Bronchial epithelial cell (primary cell): Measurements from ENCODE around the gene PCNP. TPM values are rescaled to one million over a fixed set of nuclear protein-coding genes. Genes with fewer than 3 reads are reported as not detected.

ENCODE experiments used
- DNase-seq: peaks from one replicate; pipeline ENCODE4 v3.0.0-alpha.2; 2010; ENCODE audit warnings: low read depth
- FAIRE-seq: peaks from 2 replicates; lab custom pipeline; 2011; peaks lifted over from hg19 to GRCh38; lab: Jason Lieb, UNC
- H3K27me3 ChIP-seq: 2 replicates; pipeline ENCODE4 v1.5.1; 2011; ENCODE audit warnings: low read length; ENCODE audit not compliant: control insufficient read depth, insufficient read depth
- H3K36me3 ChIP-seq: 2 replicates; pipeline ENCODE4 v1.5.1; 2011; ENCODE audit warnings: low read length; ENCODE audit not compliant: control insufficient read depth, insufficient read depth
- H3K4me3 ChIP-seq: 2 replicates; pipeline ENCODE4 v1.5.1; 2011; ENCODE audit warnings: mild to moderate bottlenecking, low read depth, low read length, control low read depth
- CTCF ChIP-seq: IDR thresholded peaks from 2 replicates; pipeline ENCODE4 v1.5.1; 2011; ENCODE audit warnings: mild to moderate bottlenecking, moderate library complexity, low read length, control low read depth, inconsistent platforms; ENCODE audit not compliant: insufficient read depth, severe bottlenecking
- total RNA-seq: library from RNA; depleted of rRNA; stranded (reverse); fragments of >200 nt; gene quantifications from 2 replicates; pipeline ENCODE4 v1.2.1, GENCODE V29; 2014

Gene PCNP
- total RNA-seq, 1 donor from 2014 or later, result 167 TPM

DNA sequence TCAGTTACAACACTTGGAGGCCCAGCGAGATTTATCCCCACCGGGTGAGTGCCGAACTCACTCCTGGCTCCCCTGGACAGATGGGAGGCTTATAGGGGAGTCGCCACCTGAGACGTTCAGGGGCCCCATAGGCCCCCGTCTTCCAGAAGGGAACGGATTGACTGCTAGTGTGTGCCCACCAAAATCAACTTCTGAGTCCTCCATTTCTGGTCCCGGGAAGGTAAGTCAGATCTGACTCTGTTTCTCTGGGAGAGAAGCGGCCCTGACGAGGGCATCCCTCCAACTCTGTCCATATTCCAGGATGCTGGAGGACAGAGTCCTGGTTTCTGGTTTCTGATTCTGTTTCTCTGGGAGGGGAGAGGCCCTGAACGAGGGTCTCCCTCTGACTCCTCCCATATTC lies 58.6 kb downstream of the PCNP start:
- DNase-seq, result no peak
- no peak for TF ChIP-seq CTCF
- Histone ChIP-seq H3K36me3 (no peaks in the 10 kb centered on the region), H3K27me3 (no peaks in the 10 kb centered on the region), H3K4me3 (no peak overlapping the region)
- FAIRE-seq, result no peak

DNA sequence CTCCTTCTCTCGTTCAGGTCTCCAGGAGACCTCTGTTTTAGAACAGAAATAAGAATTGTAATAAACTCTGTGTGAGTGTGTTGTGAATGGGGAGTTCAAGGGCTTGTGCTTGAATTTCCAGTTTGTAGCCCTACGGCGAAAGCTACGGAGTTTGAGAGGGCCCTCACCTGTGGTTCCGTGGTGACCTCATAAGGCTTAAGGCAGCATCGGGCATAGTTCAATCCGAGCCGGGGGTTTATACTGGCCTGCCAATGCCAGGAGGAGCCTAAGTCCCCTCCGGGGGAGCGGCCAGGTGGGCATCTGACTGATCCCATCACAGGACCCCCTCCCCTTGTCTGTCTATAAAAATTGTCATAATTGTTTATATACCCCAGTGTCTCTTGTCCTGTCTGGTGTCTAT lies 59.2 kb downstream of the PCNP start:
- Histone ChIP-seq H3K36me3 (no peaks in the 10 kb centered on the region), H3K27me3 (no peaks in the 10 kb centered on the region), H3K4me3 (no peak overlapping the region)
- no peak for FAIRE-seq
- TF ChIP-seq CTCF, result no peak
- DNase-seq, result no peak

DNA sequence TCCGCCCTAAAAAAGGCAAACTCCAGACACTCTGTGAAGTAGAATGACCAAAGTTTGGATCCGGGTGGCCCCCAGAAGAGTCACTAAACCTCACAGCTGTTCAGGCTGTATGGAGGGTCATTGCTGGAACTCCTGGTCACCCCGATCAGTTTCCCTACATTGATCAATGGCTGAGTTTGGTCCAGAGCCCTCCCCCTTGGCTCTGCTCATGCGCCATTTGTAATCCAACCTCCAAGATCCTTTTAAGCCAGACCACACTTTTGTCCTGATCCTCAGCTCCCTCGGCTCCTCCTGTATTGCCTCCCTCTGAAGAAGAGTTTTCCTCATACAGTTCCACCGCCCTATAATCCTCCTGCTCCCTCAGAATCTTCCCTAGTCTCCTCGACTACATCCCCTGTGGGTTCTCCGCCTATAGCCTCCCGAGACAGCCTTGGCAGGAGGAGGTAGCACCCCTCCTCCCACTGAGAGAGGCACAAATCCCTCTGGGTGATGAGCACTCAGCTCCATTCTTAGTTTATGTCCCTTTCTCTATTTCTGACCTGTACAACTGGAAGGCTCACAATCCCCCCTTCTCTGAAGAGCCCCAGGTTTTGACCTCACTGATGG lies 60.7 kb downstream of the PCNP start:
- no peak for DNase-seq
- no peak for FAIRE-seq
- Histone ChIP-seq H3K4me3 (no peak overlapping the region), H3K36me3 (no peaks in the 10 kb centered on the region), H3K27me3 (no peaks in the 10 kb centered on the region)
- no peak for TF ChIP-seq CTCF

GRCh38 chr3:101635345-101635744 lies 61.4 kb downstream of the PCNP start:
- Histone ChIP-seq H3K4me3 (no peak overlapping the region), H3K36me3 (no peaks in the 10 kb centered on the region), H3K27me3 (no peaks in the 10 kb centered on the region)
- no peak for FAIRE-seq
- DNase-seq, result no peak
- TF ChIP-seq CTCF, result no peak

DNA sequence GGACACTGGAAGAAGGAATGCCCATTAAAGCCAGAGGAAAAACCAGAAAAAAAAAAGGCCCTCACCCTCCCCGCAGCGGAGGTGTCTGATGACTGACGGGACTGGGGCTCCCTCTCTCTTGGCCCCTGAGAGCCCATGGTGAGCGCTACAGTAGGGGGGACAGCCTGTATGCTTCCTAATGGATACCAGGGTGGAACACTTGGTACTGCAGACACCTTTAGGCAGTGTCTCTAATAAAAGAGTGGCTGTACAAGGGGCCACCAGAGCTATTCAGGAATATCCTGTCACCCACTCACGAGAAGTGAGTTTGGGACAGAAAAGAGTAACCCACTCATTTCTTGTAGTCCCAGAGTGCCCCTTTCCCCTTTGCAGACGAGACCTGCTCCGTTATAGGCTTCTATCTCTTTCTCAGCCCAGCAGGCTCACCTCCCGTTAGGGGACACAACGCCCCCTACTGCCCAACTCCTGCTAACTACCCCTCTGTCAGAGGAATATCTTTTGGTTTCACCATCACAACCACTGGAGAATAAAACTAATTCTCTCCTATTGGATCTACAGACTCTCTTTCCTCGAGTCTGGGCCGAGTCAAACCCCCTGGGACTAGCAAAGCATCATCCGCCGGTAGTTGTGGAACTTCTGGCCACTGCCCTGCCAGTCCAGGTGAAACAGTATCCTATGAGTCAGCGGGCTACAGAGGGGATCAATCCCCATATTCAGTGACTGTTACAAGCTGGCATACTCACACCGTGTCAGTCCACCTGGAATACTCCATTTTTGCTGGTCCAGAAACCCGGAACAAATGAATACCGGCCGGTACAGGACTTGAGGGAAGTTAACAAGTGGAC lies 62.2 kb downstream of the PCNP start:
- TF ChIP-seq CTCF, result peak; percentile 69
- FAIRE-seq, result no peak
- no peaks in the 10 kb centered on the region for H3K36me3 ChIP-seq
- no peak overlapping the region for H3K4me3 ChIP-seq
- peak; percentile 27 for DNase-seq
- no peaks in the 10 kb centered on the region for H3K27me3 ChIP-seq
